AG04449 (cell line): Measurements from ENCODE around the gene PTTG1.

Experiments
- CTCF ChIA-PET: fragments of 350-600 bp; formaldehyde crosslinking; extraction: SDS; loops from one replicate; lab custom pipeline; 2021; ENCODE audit warnings: antibody characterized with exemption; lab: Yijun Ruan, JAX
- POLR2A ChIA-PET: fragments of 400-600, 350-600 bp; formaldehyde crosslinking; extraction: SDS; loops from one replicate; lab custom pipeline; 2020; ENCODE audit warnings: antibody characterized with exemption, inconsistent platforms; lab: Yijun Ruan, JAX
- DNase-seq: peaks from one replicate; pipeline ENCODE4 v3.0.0-alpha.2; 2010; ENCODE audit warnings: low read depth, low spot score
- H3K4me3 ChIP-seq: 2 replicates; pipeline ENCODE4 v1.5.1; 2011; ENCODE audit warnings: low read depth, mild to moderate bottlenecking, control low read depth, low read length
- CTCF ChIP-seq: IDR thresholded peaks from one replicate; pipeline ENCODE4 v1.5.1; 2011; ENCODE audit warnings: mild to moderate bottlenecking, moderate library complexity, low read length, control low read depth, inconsistent platforms; ENCODE audit not compliant: insufficient read depth; ENCODE audit errors: missing control alignments

PTTG1 gene

DNA sequence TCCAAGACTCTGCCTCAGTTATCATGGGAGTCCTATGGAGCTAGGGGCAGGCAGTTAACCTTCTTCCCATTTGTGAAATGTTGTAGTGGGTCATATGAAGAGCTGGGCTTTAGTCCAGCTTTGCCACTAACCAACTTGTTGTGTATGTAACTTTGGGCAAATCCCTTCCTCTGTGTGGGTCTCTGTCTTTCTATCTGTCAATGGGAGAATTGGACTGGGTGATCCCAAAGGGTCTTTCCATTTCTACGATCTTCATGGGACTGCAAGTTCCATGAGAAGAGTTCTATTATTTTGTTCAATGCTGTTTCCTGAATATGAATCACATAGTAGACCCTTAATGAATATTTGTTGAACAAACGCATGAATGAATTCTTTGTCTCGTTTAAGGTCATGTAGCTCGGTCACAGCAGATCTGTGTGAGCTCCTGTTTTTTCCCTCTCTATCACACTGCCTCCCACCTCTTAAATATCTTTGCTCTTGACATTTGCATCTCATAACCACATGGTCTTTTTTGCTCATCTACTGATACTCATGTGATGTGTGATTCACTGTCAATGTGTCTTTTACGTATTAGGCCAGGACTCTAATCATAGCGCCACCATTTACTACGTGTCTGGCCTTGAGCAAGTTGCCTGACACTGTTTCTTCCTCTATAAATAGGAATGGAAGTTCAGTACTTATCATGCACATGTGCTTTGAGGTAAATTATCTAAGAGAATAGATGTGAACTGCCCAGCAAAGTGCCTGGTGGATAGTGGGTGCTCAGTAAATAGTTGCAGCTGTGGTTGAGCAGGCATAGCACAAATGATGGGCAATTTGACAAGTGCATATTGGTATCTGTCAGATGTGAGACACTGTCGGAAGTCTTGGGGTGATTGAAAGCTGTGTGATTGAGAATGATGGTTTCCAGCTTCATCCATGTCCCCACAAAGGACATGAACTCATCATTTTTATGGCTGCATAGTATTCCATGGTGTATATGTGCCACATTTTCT lies 37.4 kb downstream of the PTTG1 start:
- POLR2A ChIA-PET: no interaction called here
- CTCF ChIA-PET: interaction anchor here (1.0 to 5.7 kb wide), 4 partner anchors 8 to 20 kb away, joined by 3 to 55 read pairs (median 3); no protein-coding TSS in a partner anchor
- DNase-seq: no peak
- H3K4me3 ChIP-seq: no peak overlapping the region
- TF ChIP-seq CTCF: no peak

DNA sequence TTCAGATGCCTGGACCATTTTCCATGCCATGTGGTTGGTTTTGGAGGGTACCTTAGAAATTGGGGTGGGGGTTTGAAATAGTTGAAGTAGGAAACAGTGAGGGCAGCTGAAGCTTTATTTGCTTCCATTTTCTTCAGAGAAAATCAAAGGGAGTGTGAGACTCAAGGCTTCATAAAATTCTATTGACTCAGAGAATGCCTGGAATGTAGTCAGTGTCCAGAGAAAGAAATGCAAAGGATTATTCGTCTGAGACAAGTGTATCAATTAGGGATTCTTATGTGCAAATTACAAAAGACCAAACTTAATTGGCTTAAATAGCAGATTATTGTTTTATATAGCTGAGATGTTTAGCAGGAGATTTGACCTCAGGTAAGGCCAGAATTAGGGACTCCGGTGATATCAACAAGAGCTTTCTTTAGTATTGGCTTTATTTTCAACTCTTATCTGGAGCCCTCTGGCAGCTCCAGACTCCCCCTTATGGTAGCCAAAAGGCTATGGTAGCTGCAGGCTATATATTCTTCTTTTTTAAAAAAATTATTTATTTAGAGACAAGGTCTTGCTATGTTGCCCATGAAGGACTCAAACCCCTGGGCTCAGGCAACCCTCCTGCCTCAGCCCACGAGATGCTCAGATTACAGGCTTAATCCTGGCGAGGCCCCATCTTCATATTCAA lies 38.9 kb downstream of the PTTG1 start:
- TF ChIP-seq CTCF: no peak
- H3K4me3 ChIP-seq: no peak overlapping the region
- ChIA-PET CTCF (interaction anchor here (0.9 to 5.7 kb wide), 2 partner anchors 21 to 24 kb away, joined by 3 to 55 read pairs; no protein-coding TSS in a partner anchor), POLR2A (no interaction called here)
- no peak for DNase-seq

DNA sequence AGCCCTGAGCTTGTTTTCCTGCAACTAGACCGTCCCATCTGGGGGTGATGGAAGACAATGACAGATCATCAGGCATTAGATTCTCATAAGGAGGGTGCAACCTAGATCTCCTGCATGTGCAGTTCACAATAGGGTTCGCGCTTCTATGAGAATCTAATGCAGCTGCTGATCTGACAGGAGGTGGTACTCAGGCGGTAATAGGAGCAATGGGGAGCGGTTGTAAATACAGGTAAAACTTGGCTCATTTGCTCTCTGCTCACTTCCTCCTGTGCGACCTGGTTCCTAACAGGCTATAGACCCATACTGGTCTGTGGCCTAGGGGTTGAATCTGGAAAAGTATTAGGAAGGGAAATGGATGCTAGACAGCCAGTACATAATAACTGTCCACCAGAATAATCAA lies 39.7 kb downstream of the PTTG1 start:
- POLR2A ChIA-PET: no interaction called here
- DNase-seq: no peak
- CTCF ChIA-PET: interaction anchor here (5.7 kb wide), 1 partner anchor 22 kb away, joined by 55 read pairs; no protein-coding TSS in a partner anchor
- no peak for TF ChIP-seq CTCF
- no peak overlapping the region for H3K4me3 ChIP-seq

GRCh38 chr5:160462167-160462566 lies 40.5 kb downstream of the PTTG1 start:
- DNase-seq: no peak
- ChIA-PET POLR2A (no interaction called here), CTCF (no interaction called here)
- no peak for TF ChIP-seq CTCF
- no peak overlapping the region for H3K4me3 ChIP-seq

- no peak overlapping the region for H3K4me3 ChIP-seq
- CTCF ChIA-PET: interaction anchor here (1.1 to 6.1 kb wide), 2 partner anchors 20 to 24 kb away, joined by 4 to 52 read pairs; no protein-coding TSS in a partner anchor
- POLR2A ChIA-PET: no interaction called here
- TF ChIP-seq CTCF: no peak
- DNase-seq: no peak
Measured at GRCh38 chr5:160463227-160463626, 41.6 kb downstream of the PTTG1 start.
